ENCODE data around the gene RALGAPA1.
"Not testable (repeated sequence)": the region's sequence is repeated elsewhere in the genome, so short reads cannot be mapped to it uniquely, and the experiment has no call there.

RALGAPA1 gene

DNA sequence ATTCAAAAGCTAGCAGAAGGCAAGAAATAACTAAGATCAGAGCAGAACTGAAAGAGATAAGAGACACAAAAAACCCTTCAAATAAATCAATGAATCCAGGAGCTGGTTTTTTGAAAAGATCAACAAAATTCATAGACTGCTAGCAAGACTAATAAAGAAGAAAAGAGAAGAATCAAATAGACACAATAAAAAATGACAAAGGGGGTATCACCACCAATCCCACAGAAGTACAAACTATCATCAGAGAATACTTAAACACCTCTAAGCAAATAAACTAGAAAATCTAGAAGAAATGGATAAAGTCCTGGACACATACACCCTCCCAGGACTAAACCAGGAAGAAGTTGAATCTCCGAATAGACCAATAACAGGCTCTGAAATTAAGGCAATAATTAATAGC, 189.6 kb downstream of the RALGAPA1 start:
- DNase-seq, result not testable (repeated sequence)

DNA sequence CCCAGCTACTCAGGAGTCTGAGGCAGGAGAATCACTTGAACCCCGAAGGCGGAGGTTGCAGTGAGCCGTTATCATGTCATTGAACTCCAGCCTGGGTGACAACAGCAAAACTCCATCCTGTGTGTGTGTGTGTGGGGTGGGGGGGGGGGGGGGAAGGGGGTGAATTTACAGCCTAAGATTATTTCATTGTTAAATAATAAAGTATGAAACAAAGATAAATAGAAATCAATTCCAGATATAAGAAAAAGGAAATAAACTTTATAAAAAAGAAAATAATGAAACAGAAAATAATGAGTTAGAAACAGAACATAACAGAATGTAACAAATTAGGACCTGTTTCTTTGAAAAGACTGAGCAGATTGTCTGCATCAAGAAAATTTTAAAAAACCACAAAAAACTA, 191.6 kb downstream of the RALGAPA1 start:
- no peak for DNase-seq

DNA sequence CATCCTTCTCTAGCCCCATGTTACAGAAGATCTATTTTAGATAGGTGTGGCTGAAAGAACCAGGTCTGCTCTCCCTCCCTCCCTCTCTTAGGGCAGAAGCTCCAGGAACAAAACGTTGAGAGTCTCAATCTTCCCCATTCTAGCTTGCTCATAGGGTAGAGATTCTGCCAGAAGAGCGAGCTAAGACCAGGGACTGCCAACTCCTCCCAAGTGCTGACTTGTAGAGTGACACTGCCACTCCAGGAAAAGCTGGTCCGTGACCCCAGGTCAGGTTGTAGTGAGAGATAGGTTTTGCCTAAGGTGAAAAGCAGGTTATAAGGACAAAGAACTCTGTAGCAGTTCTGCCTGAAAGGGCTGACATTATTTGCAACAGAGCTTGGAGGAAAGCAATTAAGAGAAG, 201.7 kb downstream of the RALGAPA1 start:
- DNase-seq, result no peak

DNA sequence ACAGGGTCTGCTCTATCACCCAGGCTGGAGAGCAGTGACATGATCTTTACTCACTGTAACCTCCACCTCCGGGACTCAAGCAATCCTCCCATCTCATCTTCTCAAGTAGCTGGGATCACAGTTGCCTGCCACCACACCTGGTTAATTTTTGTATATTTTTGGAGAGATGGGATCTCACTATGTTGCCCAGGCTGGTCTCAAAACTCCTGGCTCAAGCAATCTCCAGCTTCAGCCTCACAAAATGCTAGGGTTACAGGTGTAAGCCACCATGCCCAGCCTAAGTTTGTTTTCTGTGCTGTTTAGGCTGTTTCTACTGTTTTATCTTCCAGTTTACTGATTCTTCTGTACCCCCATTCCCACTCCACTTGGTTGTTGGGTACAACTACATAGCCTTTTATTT, 208.8 kb downstream of the RALGAPA1 start:
- no peak for DNase-seq

DNA sequence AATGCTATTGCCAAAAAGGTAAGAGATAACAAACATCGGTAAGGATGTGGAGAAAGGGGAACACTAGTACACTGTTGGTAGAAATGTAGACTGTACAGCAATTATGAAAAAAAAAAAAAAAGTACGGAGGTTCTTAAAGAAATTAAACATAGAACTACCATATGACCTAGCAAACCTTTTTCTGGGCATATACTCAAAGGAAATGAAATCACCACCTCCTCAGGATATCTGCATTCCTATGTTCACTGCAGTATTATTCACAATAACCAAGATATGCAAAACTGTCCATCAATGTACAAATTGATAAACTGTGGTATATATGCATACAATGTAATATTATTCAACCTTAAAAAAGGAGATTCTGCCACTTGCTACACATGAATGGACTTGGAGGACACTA, 214.5 kb downstream of the RALGAPA1 start:
- DNase-seq, result no peak

DNA sequence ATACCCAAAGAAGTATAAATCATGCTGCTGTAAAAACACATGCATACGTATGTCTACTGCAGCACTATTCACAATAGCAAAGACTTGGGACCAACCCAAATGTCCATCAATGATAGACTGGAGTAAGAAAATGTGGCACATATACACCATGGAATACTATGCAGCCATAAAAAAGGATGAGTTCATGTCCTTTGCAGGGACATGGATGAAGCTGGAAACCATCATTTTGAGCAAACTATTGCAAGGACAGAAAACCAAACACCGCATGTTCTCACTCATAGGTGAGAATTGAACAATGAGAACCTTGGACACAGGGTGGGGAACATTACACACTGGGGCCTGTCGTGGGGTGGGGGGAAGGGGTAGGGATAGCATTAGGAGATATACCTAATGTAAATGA, 221.7 kb downstream of the RALGAPA1 start:
- not testable (repeated sequence) for DNase-seq

DNA sequence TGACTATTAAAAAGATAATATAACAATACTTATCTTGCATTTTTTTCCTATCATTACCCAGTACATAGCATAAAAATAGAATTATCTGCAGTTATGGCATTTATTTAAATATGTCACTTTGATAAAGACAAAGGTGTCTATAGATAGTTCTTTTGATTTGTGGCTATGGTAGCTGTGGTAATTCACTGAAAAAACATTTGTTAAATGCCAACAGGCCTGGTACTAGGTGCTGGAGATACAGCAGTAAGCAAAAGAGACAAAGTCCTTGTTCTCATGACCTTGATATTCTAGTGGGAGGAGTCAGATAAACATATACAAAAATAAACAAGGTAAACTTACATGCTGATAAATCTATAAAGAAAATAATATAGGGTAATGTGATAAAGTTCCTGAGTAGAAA, 230.5 kb downstream of the RALGAPA1 start:
- DNase-seq, result no peak

DNA sequence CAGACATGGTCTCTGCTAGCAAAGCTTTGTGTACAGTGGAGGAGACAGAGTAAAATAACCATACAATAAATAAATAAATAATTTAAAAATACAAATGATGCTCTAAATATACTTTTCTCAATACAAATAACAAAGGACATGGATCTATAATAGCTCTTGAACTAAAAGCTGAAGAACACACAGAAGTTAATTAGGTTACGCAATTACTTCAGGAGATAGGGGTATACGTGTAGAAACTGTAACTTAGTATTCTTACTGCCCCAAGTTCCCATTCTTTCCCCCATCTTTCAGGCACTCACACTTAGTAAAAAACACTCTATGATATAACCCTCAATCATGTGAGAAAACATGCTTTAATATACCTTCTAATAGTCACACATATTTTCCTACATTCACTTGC, 231.0 kb downstream of the RALGAPA1 start:
- DNase-seq, result no peak

DNA sequence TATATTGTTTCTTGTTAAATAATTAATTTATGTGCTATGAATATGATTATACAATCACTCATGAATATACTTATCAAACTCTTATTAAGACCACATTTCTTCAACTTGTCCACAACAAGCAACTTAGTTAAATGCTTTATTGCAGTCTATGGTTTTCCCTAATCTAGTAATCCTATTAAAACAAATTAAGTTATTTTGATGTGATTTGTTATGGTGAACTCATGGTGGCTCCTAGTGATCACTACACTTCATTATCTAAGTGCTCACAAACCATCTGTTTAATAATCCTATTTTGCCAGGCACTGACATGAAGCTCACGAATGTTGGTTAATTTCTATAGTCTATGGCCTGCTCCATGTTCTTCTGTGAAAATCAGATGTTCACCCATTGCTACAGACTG, 232.2 kb downstream of the RALGAPA1 start:
- DNase-seq, result no peak

DNA sequence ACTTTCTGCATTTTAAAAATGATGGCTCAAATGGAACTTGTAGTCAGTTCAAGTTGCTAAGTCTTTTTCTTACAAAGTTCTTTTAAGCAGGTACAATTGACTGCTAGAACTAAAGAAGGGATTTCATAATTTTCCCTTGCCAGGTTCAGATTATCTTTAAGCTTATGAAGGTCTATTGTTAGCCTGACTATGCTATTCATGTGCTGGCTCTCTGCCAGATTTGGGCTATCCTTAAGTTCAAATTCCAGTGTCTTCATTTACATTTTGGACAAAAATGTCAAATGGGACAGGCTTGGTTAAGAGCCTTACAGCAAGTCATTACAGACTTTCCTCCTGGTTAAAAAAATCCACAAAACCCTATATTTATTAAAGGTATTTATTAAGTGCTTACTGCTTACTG, 232.8 kb downstream of the RALGAPA1 start:
- DNase-seq, result no peak

DNA sequence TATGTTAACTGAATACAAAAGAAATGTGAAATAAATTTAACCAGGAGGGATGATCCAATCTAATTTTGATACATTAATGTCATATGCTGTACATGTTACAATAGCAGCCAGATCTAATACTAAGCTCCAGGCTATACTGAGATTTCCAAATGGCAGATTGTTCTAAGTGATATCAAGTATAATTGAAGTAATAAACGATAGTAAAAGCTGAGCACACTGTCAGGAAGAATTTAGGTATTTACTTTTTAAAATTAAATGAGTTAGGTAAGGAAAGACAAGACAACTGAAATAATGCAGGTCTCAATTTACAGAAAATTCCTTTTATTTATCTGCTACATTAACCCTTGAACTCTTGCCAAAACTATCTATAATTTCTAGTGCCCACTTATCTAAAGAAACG, 235.2 kb downstream of the RALGAPA1 start:
- no peak for DNase-seq

DNA sequence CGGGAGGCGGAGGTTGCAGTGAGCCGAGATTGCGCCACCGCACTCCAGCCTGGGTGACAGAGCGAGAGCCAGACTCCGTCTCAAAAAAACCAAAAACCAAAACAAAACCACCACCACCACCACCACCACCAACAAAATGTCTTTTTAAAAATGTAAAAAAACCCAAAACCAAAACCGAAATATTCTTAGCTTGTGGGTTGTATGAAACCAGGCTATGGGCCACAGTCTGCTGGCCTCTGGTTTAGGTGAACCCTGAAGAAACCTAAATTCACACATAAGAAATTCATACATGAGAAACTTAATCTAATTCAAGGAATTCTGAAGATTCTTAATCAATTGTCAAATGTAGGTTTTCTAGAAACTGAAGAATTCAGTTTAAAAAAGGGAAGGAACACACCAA, 237.5 kb downstream of the RALGAPA1 start:
- no peak for DNase-seq

DNA sequence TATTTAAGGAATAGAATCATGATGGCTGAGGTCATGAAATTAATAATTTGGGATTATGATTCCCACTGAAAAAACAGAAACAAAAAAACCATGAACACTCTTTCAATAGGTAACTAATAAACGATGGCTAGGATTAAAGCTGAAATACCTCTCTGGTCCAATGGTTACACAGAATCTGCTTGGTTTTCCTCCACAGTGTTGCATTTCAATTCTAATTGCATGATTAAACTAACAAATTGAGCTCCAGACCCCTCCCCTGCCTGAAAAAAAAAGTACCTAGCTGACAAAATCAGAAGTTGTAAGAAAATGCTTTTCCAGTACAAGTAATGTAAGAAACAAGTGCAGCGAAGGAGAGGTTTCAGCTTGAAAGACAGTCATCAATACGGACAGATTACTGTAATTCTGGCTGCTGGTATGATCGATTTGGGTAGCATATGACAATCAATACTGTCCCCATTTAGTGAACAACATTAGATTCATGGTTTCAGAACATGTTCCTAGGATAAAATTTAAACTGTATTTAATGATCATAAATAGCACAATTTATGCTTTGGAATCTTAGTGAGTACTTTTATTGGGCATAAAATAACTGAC, 243.1 kb downstream of the RALGAPA1 start:
- DNase-seq, result no peak

DNA sequence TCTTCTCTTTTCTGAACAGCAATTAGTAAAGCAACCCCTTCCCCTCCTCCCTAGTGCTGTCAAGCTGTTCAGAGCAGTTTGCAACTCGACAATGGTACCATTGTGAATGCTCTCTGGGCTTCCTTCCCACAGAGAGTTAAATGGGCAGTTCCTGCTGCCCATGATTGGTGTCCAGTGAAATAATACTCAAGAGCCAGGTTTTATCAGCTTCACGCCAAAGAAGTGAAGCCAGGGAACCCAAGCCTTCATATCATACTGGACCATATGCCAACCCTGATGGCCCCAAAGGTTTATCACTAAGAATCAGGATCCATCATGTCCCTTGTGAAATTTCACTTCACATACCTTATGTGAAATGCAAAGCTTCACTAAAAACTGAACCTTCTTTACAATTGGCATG, 250.4 kb downstream of the RALGAPA1 start:
- no peak for DNase-seq

DNA sequence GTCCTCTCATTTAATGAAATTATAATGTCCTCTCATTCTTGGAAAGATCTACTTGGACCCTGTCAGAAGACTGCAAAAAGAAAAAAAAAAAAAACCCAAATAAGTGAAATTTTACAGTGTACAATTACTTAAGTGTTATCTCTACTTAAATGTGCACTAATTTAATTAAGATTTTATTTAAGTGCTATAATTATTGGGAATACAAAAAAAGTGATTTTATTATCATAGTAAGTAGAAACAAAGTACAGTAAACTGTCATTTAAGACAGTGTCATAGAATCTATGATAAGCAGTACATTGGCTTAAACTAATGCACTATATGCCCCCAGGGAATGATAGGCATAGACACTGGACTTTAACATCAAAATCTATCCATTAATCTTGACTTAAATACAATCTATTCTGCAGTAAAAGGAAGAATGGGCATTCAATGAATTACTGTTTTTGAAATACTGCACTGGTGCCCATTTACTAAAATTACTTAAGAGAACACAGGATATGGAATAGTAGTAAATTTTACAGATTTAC, 251.8 kb downstream of the RALGAPA1 start:
- DNase-seq, result no peak

DNA sequence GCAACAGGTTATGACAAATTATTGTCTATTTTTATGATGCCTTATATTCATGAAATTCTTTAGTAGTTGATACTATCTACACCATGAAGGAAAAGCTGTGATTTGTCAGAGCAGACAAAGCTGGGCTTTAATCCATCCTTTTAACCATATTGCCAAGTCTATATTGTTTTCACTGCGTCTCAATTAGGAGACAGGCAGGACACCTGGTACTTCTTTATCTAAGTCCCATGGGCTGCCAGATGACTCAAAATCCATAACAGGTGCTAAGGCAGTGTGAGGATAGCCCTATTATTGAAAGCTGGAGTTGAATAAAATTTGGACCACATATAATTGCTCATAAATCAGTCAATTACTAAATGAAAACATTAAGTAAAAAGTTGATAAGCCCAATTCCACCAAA, 252.5 kb downstream of the RALGAPA1 start:
- no peak for DNase-seq

DNA sequence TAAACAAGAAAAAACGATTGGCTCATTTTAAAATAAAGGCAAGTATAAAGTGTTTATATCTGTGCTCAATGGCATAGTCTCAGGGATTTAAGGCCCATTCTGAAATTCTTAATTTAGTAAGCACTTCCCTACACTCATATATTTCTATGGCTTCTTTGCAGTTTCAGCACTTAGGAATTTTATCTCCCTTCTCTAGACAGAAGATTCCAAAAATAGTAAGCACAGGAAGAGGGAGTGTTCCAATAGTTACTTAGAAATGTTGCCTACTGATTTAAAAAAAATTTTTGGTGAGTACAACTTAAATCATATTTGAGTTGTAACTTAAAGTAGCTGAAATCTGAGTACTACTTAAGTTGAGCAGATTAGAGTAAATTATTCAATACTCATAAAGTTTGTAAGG, 255.3 kb downstream of the RALGAPA1 start:
- no peak for DNase-seq

DNA sequence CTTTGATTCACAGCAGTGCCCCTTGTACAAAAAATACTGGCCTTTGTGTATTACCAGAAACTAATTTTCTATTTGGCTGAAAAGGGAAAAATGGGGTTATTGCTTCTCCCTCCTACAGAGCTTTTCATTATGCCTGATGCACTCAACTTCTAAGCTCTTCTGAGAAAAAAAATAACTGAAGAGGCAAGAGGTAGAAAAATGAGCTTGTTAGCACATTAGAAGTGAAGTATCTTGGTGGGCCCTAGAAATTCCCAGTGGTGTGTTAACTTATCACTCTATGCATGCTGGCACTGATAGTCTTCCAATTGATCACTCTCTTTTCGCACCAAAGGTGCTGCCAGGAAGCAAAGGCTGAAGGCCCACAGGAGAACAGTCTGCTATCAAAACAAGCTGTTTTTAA, 258.0 kb downstream of the RALGAPA1 start:
- no peak for DNase-seq

DNA sequence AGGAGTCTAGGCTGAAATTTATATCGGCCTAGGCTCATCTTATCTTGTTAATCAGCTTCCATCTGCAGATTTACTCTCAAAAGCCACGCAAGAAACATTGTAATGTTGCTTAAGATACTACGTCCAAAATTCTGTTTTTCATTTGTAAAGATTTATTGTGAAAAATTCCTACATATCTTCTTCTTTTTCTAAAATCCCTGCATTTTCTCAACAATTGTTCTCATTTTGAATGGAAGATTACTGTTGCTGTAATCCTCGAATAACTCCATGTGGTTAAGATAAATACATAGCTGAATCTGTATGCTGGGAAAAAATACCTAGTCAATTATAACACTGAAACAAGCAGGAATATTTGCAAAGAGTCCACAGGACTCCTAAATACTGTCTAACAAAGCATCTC, 259.5 kb downstream of the RALGAPA1 start:
- DNase-seq, result no peak

DNA sequence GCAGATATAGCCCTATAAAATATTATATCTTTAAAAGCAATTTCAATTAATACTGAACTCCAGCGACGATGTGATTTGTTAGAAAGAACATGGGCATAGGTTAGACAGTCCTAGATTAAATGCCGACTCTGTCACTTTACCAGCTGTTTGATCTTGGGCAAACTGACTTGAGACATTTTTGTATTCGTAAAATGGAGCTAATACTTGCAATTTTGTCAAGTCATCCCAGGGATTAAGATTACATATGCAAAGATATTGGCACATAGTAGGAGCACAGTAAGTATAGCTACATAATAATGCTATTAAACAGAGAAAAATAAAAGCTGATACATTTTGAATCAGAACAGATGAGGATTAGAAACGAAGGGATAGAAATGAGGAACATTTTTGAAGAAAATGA, 266.1 kb downstream of the RALGAPA1 start:
- no peak for DNase-seq

DNA sequence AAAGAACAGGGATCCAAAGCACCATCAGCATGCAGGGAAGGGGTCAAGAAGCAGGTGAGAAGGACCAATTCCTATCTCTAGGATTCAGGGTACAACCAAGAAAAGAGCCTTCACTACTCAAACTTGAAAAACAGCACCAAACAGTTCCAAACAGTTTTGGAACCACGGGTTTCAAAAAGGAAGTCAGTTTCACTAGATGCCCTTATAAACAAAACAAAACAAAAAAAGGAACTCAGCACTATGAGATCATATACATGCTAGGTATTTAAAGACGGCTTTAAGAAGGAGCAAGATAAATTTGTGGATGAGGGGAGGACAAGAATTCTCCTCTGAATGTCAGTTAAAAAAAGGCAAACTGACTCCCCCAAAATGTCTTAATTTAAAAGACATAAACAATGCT, 269.1 kb downstream of the RALGAPA1 start:
- no peak for DNase-seq

DNA sequence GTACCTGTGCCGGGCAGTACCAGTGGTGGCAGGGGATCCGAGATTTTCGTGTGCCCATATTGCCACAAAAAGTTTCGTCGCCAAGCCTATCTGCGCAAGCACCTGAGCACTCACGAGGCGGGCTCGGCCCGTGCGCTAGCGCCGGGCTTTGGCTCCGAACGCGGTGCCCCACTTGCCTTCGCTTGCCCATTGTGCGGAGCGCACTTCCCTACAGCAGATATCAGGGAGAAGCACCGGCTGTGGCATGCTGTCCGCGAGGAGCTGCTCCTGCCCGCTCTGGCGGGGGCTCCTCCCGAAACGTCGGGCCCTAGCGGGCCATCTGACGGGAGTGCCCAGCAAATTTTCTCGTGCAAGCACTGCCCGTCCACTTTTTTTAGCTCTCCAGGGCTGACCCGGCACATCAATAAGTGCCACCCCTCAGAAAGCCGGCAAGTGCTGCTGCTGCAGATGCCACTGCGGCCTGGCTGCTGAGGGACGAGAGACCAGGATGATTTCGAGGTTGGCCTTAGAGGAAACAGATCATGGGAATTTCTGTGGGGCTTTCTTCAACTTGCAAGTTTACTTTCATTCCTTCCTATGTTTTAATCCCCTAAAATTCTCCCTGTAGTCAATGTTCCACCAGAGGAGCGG, 273.5 kb downstream of the RALGAPA1 start:
- DNase-seq, result peak; percentile 25

DNA sequence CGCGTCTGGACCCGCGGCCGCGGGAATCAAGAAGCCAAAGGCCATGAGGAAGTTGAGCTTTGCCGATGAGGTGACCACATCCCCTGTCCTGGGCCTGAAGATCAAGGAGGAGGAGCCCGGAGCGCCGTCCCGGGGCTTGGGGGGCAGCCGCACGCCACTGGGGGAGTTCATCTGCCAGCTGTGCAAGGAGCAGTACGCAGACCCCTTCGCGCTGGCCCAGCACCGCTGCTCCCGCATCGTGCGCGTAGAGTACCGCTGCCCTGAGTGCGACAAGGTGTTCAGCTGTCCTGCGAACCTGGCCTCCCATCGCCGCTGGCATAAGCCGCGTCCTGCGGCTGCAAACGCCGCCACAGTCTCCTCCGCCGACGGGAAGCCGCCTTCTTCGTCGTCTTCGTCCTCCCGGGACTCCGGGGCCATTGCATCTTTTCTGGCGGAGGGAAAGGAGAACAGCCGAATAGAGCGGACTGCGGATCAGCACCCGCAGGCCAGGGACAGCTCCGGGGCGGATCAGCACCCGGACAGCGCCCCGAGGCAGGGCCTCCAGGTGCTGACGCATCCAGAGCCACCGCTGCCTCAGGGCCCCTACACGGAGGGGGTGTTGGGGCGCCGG, 274.1 kb downstream of the RALGAPA1 start:
- peak; percentile 22 for DNase-seq

DNA sequence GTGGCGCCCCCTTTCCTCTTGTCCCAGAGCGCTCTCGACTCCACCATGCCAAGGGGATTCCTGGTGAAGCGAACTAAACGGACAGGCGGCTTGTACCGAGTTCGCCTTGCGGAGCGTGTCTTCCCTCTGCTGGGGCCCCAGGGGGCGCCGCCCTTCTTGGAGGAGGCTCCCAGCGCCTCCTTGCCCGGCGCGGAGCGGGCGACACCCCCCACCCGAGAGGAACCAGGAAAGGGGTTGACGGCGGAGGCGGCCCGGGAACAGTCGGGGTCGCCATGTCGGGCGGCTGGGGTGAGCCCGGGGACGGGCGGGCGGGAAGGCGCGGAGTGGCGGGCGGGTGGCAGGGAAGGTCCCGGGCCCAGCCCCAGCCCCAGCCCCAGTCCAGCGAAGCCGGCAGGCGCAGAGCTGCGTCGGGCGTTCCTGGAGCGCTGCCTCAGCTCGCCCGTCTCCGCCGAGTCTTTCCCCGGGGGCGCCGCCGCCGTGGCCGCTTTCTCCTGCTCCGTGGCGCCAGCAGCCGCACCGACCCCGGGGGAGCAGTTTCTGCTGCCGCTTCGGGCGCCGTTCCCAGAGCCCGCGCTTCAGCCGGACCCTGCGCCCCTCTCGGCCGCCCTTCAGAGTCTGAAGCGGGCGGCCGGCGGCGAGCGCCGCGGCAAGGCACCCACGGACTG, 274.8 kb downstream of the RALGAPA1 start:
- DNase-seq, result no peak
